ENCODE results near the gene YWHAG. TPM values are rescaled to one million over a fixed set of nuclear protein-coding genes. Genes with fewer than 3 reads are reported as not detected.
A peak's percentile ranks its signal among the peaks of the same experiment; 100 is the strongest.
"Not testable (repeated sequence)": the region's sequence is repeated elsewhere in the genome, so short reads cannot be mapped to it uniquely, and the experiment has no call there.

Gene YWHAG
- total RNA-seq, 1 donor from 2014 or later: 70.5 TPM

DNA sequence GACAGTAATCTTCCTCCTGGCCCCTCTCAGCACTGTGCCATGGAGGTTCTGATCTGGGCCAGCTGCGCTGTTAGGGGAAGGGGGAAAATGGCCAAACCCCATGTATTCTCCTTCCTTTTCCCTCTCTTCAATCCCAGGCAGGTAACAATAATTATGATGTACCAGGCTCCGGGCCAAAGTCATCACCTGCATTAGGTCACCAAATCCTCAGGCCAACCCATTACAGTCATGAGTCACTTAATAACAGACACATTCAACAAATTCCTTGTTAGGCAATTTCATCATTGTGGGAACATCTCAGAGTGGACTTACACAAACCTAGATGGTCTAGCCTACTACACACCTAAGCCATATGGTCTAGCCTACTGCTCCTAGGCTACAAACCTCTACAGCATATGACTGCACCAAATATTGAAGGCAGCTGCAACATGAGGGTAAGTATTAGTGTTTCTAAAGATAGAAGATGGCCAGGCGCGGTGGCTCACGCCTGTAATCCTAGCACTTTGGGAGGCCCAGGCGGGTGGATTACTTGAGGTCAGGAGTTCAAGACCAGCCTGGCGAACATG is 58.5 kb downstream of the YWHAG start:
- Mint-ChIP-seq H3K4me3 (no peak overlapping the region), H3K36me3 (ENCODE audit: low read depth) (no peaks in the 10 kb centered on the region), H3K4me1 (peaks cover 13% of the 10 kb centered on the region), H3K27me3 (no peaks in the 10 kb centered on the region), H3K9me3 (peaks cover 2% of the 10 kb centered on the region), H3K27ac (no peak overlapping the region)
- CTCF ChIA-PET: no interaction called here
- DNase-seq (no peak), ATAC-seq (ENCODE audit: low read depth) (no peak)
- intact Hi-C loops (cut with micrococcal nuclease): loop anchor here (5.0 kb wide), 1 partner anchor 308 kb away; the partner anchor contains the start of gene TMEM120A
- TF ChIP-seq, protein P1, sequence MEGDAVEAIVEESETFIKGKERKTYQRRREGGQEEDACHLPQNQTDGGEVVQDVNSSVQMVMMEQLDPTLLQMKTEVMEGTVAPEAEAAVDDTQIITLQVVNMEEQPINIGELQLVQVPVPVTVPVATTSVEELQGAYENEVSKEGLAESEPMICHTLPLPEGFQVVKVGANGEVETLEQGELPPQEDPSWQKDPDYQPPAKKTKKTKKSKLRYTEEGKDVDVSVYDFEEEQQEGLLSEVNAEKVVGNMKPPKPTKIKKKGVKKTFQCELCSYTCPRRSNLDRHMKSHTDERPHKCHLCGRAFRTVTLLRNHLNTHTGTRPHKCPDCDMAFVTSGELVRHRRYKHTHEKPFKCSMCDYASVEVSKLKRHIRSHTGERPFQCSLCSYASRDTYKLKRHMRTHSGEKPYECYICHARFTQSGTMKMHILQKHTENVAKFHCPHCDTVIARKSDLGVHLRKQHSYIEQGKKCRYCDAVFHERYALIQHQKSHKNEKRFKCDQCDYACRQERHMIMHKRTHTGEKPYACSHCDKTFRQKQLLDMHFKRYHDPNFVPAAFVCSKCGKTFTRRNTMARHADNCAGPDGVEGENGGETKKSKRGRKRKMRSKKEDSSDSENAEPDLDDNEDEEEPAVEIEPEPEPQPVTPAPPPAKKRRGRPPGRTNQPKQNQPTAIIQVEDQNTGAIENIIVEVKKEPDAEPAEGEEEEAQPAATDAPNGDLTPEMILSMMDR (IDR thresholded peaks at IDR 0.05): no peak
- POLR2A ChIA-PET: interaction anchor here (0.7 kb wide), 1 partner anchor 8 kb away, joined by 3 read pairs; no protein-coding TSS in a partner anchor

DNA sequence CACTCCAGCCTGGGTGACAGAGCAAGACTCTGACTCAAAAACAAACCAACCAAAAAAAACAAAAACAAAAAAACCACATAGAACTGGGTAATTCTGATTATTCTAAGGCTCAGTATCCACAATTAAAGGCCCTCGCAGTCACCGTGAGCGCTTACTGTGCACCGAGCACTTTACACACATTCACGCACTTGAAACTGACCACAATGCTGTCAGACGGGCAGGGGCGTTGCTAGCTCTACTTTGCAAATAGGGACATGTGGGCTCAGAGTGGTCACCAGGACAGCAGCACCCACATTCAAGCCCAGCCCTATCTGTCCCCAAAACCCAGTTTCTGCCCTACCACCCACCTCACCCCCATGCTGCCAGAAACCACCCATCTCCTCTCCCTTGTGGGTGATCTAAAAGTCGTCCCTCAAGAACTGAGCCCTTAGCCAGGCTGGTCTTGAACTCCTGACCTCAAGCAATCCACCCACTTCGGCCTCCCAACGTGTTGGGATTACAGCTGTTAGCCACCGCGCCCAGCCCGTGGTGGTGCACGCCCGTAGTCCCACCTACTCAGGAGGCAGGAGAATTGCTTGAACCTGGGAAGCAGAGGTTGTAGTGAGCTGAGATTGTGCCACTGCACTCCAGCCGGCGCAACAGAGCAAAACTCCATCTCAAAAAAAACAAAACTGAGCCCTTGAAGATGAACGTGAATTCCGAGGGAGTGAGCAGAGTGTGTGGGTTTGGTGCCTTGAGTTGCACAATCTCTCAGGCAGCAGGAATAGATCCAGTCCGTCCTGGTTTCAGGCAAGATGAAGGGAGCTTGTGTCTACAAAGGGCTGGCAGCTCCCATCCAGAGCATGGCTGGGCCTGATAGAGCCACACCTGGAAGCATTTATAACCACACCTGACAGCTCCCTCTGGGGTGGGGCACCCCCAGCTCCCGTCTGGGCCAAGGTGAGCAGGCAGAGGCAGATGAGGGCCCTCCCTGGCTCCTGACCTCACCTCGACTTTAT is 61.7 kb downstream of the YWHAG start:
- ATAC-seq (ENCODE audit: low read depth) (no peak), DNase-seq (no peak)
- TF ChIP-seq, protein P1 (IDR thresholded peaks at IDR 0.05): no peak
- Mint-ChIP-seq H3K9me3 (no peaks in the 10 kb centered on the region), H3K4me1 (peaks cover 4% of the 10 kb centered on the region), H3K27me3 (peaks cover 9% of the 10 kb centered on the region), H3K4me3 (no peak overlapping the region), H3K36me3 (ENCODE audit: low read depth) (no peaks in the 10 kb centered on the region), H3K27ac (no peak overlapping the region)
- ChIA-PET CTCF (interaction anchor here (2.4 kb wide), 1 partner anchor 17 kb away, joined by 7 read pairs; no protein-coding TSS in a partner anchor), POLR2A (no interaction called here)
- intact Hi-C loops (cut with micrococcal nuclease): no loop called here

DNA sequence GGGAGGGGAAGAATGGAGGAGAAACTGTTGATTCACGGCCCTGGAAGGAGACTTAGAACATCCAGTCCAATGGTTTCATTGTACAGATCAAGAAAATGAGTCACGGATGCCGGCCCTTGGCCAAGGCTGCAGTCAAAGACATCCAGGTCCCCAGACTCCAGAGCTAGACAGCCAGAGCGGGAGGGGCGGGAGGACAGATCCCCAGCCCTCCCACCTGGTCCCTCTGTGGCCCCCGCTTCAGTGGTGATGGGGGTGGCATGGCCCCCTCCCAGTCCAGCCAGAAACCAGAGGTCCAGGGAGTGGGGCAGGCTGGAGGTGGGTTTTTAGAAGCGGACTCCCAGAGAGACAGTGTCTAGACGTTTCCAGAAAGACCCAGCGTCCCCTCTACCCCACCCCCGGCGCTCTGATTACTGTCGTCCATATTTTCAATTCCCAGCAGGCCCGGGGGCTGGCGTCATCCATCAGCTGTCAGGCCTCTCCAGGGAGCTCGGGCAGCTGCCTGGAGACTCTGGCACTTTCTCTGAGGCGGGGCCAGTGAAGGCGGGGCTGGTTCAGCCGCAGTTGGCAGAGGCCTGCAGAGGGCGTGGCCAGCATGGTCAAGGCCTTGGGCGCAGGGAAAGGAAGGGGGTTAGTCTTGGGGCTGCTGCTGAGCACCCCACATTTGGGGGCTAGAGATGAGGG is 64.3 kb downstream of the YWHAG start:
- Mint-ChIP-seq H3K36me3 (ENCODE audit: low read depth) (no peaks in the 10 kb centered on the region), H3K4me3 (no peak overlapping the region), H3K27ac (no peak overlapping the region), H3K4me1 (peaks cover 7% of the 10 kb centered on the region), H3K27me3 (peaks cover 9% of the 10 kb centered on the region), H3K9me3 (no peaks in the 10 kb centered on the region)
- TF ChIP-seq, protein P1 (IDR thresholded peaks at IDR 0.05): no peak
- ChIA-PET POLR2A (interaction anchor here (0.6 to 0.7 kb wide), 3 partner anchors 8 to 18 kb away, joined by 3 to 8 read pairs (median 3); partner anchors contain the start of gene HSPB1), CTCF (interaction anchor here (1.3 to 4.7 kb wide), 3 partner anchors 19 to 65 kb away, joined by 3 to 41 read pairs (median 4); partner anchors contain the start of gene YWHAG)
- ATAC-seq (ENCODE audit: low read depth) (peak; percentile 76), DNase-seq (peak; percentile 44)
- intact Hi-C loops (cut with micrococcal nuclease): loop anchor here (5.0 kb wide), 2 partner anchors 818 to 1038 kb away; no protein-coding TSS in a partner anchor

DNA sequence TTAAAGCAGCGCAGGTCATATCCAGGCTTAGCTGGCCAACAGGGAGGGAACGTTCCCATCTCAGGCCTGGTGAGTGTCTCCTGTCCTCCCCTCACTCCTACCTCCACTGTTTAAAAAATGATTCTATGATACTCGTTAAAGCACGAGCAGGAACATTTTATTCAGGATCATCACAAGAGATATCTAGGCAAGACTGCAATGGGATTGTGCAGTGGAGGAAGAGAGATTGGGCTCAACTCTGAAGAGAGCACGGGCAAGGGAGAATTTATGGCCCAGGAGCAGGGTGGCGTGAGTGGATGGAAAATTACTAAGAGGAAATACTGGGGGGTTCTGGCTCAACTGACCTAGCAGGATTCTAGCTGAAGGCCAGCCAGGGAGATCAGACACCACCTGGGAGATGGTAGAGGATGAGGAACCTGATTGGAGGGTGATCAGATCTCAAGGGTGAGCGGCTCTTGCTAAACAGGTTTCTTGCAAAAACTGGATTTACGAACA is 65.3 kb downstream of the YWHAG start:
- H3K36me3 Mint-ChIP-seq (ENCODE audit: low read depth): no peaks in the 10 kb centered on the region
- ATAC-seq (ENCODE audit: low read depth) (no peak), DNase-seq (no peak)
- H3K27ac Mint-ChIP-seq: no peak overlapping the region
- CTCF ChIA-PET: interaction anchor here (1.3 to 4.7 kb wide), 2 partner anchors 20 to 66 kb away, joined by 4 to 41 read pairs; partner anchors contain the start of gene YWHAG
- TF ChIP-seq, protein P1 (IDR thresholded peaks at IDR 0.05): no peak
- peaks cover 9% of the 10 kb centered on the region for H3K27me3 Mint-ChIP-seq
- peaks cover 7% of the 10 kb centered on the region for H3K4me1 Mint-ChIP-seq
- POLR2A ChIA-PET: no interaction called here
- intact Hi-C loops (cut with micrococcal nuclease): loop anchor here (5.0 kb wide), 2 partner anchors 819 to 1039 kb away; no protein-coding TSS in a partner anchor
- no peaks in the 10 kb centered on the region for H3K9me3 Mint-ChIP-seq
- H3K4me3 Mint-ChIP-seq: no peak overlapping the region

DNA sequence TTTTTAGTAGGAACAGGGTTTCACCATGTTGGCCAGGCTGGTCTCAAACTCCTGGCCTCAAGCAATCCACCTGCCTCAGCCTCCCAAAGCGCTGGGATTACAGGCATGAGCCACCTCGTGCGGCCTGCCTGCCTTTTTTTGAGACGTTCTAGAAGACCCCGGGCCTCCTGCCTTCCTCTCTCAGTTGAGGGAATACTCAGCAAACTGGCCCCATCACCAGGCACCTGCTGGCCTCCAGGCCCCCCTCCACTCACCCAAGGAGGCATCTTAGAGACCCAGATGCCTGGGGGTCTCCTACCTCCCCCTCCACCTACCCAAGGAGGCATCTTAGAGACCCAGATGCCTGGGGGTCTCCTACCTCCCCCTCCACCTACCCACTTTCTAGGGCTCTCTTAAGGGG is 65.9 kb downstream of the YWHAG start:
- ChIA-PET CTCF (interaction anchor here (0.8 to 4.7 kb wide), 5 partner anchors 19 to 66 kb away, joined by 3 to 41 read pairs (median 6); partner anchors contain the start of gene YWHAG), POLR2A (interaction anchor here (0.6 to 1.0 kb wide), 4 partner anchors 7 to 653 kb away, joined by 3 to 5 read pairs (median 3); no protein-coding TSS in a partner anchor)
- H3K27ac Mint-ChIP-seq; H3K27me3 Mint-ChIP-seq; H3K4me3 Mint-ChIP-seq; H3K4me1 Mint-ChIP-seq; DNase-seq; H3K36me3 Mint-ChIP-seq (ENCODE audit: low read depth); ATAC-seq (ENCODE audit: low read depth); H3K9me3 Mint-ChIP-seq: not testable (repeated sequence)
- intact Hi-C loops (cut with micrococcal nuclease): loop anchor here (5.0 kb wide), 2 partner anchors 819 to 1039 kb away; no protein-coding TSS in a partner anchor

Data from activated B cell treated with CpG ODN at 0.5 μM for 24 hours (primary cell).